Coronary artery (tissue), 2 donors: Measurements from ENCODE around the gene TBL1X.

Source experiments
- DNase-seq: peaks from one replicate; pipeline ENCODE4 v3.0.0-alpha.2; 2017; ENCODE audit warnings: low spot score
- H3K27ac ChIP-seq, 2 donors: fragments of 200-600 bp; sonication (generic); one replicate each; pipeline ENCODE4 v1.5.1; 2016 to 2019
- H3K4me3 ChIP-seq: fragments of 200-600 bp; sonication (generic); 2 replicates; pipeline ENCODE4 v1.5.1; 2016; ENCODE audit warnings: mild to moderate bottlenecking, moderate library complexity
- CTCF ChIP-seq: fragments of 200-600 bp; sonication (generic); IDR thresholded peaks from one replicate; pipeline ENCODE4 v1.5.1; 2019; ENCODE audit warnings: antibody characterized with exemption

Gene TBL1X

DNA sequence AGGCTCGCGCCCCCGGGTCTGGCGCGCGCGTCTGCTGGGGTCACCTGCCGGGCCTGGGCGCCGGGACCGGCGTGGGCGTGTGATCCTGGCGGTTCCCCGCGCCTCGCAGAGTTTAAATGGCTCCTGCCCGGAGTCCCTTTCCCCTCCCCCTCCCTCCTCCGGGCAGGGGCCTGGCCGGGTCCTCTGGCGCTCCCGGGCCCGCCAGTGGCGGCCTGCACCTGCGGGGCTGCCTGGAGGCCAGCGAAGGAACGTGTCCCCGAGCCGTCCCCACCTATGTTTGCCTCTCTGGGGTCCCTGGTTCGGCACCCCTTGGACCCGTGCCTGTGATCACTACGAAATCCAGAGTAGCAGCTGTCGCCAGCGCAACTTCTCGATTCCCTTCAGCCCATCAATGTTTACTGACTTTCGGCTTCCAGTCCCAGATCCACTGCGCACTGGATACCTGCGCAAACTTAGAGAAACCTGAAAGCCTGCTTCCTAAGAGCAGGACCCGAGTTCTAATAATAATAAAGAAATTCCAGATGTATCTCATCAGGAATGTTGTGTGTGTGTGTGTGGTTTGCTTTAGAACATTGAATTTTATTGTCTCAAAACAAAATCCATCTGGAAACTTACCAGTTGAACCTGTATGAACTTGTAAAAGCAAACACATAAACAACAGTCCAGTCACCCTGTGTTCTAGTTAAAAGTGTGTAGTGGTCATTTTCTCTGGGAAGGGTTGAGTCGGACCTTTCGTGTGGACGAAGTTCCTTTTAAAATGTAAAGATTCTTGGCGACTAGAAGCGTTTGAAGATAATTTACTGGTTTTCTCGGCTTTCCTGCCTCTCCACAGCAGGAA lies 322.2 kb downstream of the TBL1X start:
- DNase-seq: no peak
- no peak for TF ChIP-seq CTCF
- Histone ChIP-seq H3K4me3 (peak overlapping the region; percentile 52), H3K27ac (no peak overlapping the region)

DNA sequence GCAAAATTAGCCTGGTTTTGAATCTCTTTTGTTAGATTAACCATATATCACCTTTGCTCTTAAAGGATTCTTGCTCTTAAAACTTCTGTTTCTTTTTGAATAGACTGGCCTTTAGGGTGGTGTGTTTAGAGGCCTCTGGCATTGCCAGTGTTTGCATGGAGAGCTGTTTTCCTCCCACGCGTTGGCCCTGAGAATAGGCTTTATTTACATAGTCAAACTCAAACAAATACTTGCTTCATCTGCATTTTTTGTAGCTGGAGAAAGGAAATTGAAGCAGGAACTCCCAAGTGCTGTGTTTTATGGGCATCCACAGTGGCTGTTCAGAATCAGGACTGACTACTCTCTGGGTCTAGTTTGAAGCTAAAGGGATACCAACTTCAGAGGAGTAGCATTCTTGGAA lies 324.1 kb downstream of the TBL1X start:
- Histone ChIP-seq H3K4me3 (no peak overlapping the region), H3K27ac (no peak overlapping the region)
- DNase-seq: no peak
- no peak for TF ChIP-seq CTCF

GRCh38 chrX:9789555-9789954 lies 324.7 kb downstream of the TBL1X start:
- TF ChIP-seq CTCF: no peak
- H3K4me3 ChIP-seq: no peak overlapping the region
- no peak overlapping the region for H3K27ac ChIP-seq
- DNase-seq: no peak
